Activated CD8-positive, alpha-beta memory T cell treated with anti-CD3 and anti-CD28 coated beads for 36 hours (primary cell): ENCODE measurements around the gene MATR3. TPM values are rescaled to one million over a fixed set of nuclear protein-coding genes. Genes with fewer than 3 reads are reported as not detected.
"Not testable (repeated sequence)": the region's sequence is repeated elsewhere in the genome, so short reads cannot be mapped to it uniquely, and the experiment has no call there.

Source experiments
- CTCF ChIA-PET: fragments of 350-600 bp; sonication (Branson Sonifier 250); formaldehyde crosslinking; loops from one replicate; lab custom pipeline; 2021; ENCODE audit warnings: antibody characterized with exemption; lab: Charles Lee
- POLR2A ChIA-PET: fragments of 350-600 bp; sonication (Branson Sonifier 250); formaldehyde crosslinking; loops from one replicate; lab custom pipeline; 2021; ENCODE audit warnings: antibody characterized with exemption; lab: Charles Lee
- total RNA-seq, 2 experiments: library from RNA; stranded (reverse); gene quantifications; one replicate each; pipeline ENCODE4 v1.2.3, GENCODE V29; 2021

MATR3 gene
- total RNA-seq, 2 experiments from 2014 or later, result 170 to 210 TPM

- CTCF ChIA-PET, result no interaction called here
- POLR2A ChIA-PET, result no interaction called here
Observed at GRCh38 chr5:139308797-139309196, 15.3 kb downstream of the MATR3 start.

- CTCF ChIA-PET, result interaction anchor here (0.7 kb wide), 2 partner anchors 18 to 864 kb away, joined by 3 to 4 read pairs; no protein-coding TSS in a partner anchor
- POLR2A ChIA-PET, result interaction anchor here (0.6 kb wide), 1 partner anchor 12 kb away, joined by 3 read pairs; no protein-coding TSS in a partner anchor
Observed at GRCh38 chr5:139310715-139311186, 17.2 kb downstream of the MATR3 start.

DNA sequence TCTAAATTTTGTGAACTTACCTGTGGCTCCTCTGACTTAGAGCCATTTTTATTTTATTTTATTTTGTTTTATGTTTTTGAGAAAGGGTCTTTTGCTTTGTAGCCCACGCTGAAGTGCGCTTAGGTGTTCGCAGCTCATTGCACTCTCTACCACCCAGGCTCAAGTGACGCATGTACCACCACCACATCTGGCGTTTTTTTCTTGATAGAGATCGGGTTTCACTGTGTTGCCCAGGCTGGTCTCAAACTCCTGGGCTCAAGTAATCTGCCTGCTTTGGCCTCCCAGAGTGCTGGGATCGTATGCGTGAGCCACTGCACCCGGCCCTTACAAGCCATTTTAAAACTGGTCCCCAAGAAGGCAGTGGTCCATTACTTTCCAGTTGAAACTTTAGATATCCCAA, 18.5 kb downstream of the MATR3 start:
- ChIA-PET CTCF (interaction anchor here (0.6 kb wide), 1 partner anchor 69 kb away, joined by 4 read pairs; no protein-coding TSS in a partner anchor), POLR2A (no interaction called here)

- POLR2A ChIA-PET, result no interaction called here
- CTCF ChIA-PET, result no interaction called here
Observed at GRCh38 chr5:139314276-139314675, 20.7 kb downstream of the MATR3 start.

GRCh38 chr5:139315056-139315615, 21.6 kb downstream of the MATR3 start:
- POLR2A ChIA-PET, result no interaction called here
- CTCF ChIA-PET, result no interaction called here

DNA sequence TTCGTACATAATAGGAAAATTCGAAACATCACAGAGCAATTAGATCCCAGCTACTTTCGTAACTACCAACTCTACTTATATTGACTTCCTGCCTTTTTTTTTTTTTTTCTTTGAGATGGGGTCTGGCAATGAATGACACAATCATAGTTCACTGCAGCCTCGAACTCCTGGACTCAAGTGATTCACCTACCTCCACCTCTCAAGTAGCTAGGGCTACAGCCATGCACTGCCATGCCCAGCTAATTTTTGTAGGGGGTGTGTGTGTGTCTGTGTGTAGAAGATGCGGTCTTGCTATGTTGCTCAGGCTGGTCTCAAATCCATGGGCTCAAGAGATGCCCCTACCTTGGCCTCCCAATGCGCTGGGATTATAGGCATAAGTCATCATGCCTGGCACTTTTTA, 42.3 kb downstream of the MATR3 start:
- ChIA-PET POLR2A (interaction anchor here (0.7 to 1.4 kb wide), 3 partner anchors 55 to 1148 kb away, joined by 5 to 7 read pairs (median 6); no protein-coding TSS in a partner anchor), CTCF (interaction anchor here (0.8 kb wide), 1 partner anchor 56 kb away, joined by 3 read pairs; no protein-coding TSS in a partner anchor)

GRCh38 chr5:139340051-139340450, 46.5 kb downstream of the MATR3 start:
- POLR2A ChIA-PET, result interaction anchor here (1.3 kb wide), 1 partner anchor 46 kb away, joined by 3 read pairs; the partner anchor contains the start of gene MATR3
- CTCF ChIA-PET, result interaction anchor here (3.2 kb wide), 1 partner anchor 46 kb away, joined by 13 read pairs; the partner anchor contains the start of gene MATR3

- POLR2A ChIA-PET, result interaction anchor here (1.1 to 1.6 kb wide), 12 partner anchors 9 to 65 kb away, joined by 3 to 18 read pairs (median 4); partner anchors contain the start of gene MATR3
- CTCF ChIA-PET, result interaction anchor here (0.7 to 3.2 kb wide), 12 partner anchors 9 to 68 kb away, joined by 3 to 13 read pairs (median 3); partner anchors contain the start of genes MATR3 and MZB1
Observed at GRCh38 chr5:139341187-139341688, 47.7 kb downstream of the MATR3 start.

DNA sequence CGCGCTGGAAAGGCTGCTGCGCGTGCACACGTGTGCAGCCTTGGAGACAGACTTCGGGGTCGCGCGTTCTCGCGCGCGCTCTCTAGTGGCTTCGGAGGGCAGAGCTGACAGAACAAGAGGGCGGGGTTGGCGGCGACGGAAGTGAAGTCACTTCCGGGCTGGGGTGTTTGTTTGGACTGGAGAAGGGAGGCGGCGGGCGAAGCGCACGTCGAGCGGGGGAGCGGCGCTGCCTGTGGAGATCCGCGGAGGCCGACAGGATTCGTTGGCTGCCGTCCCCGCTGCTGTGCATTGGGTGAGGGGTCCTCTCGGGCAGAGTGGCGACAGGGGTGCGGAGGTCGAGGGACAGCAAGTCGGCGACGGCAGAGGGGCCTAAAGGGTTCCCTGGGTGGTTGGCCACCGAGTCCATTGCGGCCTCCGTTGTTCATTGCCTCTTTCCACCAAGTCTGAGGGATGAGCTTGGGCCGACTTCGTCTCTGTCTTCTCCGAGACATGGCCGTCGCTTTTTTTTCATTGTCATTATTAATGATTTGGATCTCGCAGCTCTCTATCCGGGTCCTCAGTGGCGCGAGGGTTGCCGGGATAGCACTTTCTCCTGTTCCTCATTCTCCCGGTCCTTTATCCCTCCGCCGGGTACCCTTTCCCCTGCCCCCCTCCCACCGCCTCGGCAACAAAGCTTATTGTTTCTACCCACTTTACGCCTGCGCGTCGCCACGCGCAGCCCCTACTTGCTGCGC, 48.3 kb downstream of the MATR3 start, which contains the start of gene PAIP2:
Gene PAIP2, plus strand, starts transcription at position 166 of the 734 bp plus-strand sequence. CDS start 21,931 bp downstream, outside the sequence.
- ChIA-PET CTCF (interaction anchor here (0.6 to 3.2 kb wide), 14 partner anchors 9 to 768 kb away, joined by 3 to 13 read pairs (median 3); partner anchors contain the start of genes MATR3, MZB1 and SIL1), POLR2A (interaction anchor here (0.5 to 1.6 kb wide), 32 partner anchors 9 to 1031 kb away, joined by 3 to 18 read pairs (median 4); partner anchors contain the start of genes ETF1, MATR3 and MZB1)

DNA sequence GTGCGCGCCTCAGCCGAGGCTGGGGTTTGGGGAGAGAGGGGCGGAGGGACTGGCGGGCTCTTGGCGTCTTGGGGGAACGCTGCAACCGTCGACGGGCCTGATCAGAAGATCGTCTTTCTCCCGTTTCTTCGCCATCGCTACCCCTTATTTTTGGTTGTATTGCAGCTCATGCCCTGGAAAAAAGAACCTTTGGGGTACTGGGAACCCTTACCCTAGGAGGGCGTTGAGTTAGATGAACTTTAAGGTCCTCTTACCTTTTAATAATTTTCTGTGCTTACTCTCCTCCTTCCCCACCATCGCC, 48.8 kb downstream of the MATR3 start:
- ChIA-PET POLR2A (interaction anchor here (0.5 to 1.6 kb wide), 28 partner anchors 8 to 1031 kb away, joined by 3 to 18 read pairs (median 4); partner anchors contain the start of genes ETF1, MATR3 and MZB1), CTCF (interaction anchor here (0.6 to 3.2 kb wide), 9 partner anchors 9 to 769 kb away, joined by 3 to 13 read pairs (median 3); partner anchors contain the start of genes MATR3 and MZB1)

- CTCF ChIA-PET, result no interaction called here
- POLR2A ChIA-PET, result no interaction called here
Observed at GRCh38 chr5:139343476-139343875, 49.9 kb downstream of the MATR3 start.

DNA sequence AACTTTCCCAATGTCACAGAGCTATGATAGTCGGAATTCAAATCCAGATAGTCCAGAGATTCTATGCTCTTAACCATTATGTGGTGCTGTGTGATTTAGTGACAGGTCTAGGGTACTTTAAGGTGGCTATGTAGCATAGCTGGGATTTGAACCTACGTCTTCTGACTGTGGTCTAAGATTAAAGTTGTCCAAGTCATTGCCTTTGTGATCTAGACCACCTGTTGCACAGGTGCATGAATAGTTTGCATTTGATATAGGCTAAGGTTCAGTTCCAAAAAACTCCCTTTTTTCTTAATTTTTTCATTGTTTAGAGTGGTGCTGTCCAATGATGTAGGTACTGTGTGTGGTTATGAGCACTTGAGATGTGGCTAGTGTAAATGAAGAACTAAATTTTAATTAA, 50.6 kb downstream of the MATR3 start:
- CTCF ChIA-PET, result no interaction called here

GRCh38 chr5:139345442-139345841, 51.9 kb downstream of the MATR3 start:
- POLR2A ChIA-PET, result not testable (repeated sequence)
- CTCF ChIA-PET, result interaction anchor here (1.2 kb wide), 1 partner anchor 47 kb away, joined by 3 read pairs; no protein-coding TSS in a partner anchor

More for the DNA sequence above, 50.6 kb downstream of the MATR3 start:
- POLR2A ChIA-PET, result no interaction called here

DNA sequence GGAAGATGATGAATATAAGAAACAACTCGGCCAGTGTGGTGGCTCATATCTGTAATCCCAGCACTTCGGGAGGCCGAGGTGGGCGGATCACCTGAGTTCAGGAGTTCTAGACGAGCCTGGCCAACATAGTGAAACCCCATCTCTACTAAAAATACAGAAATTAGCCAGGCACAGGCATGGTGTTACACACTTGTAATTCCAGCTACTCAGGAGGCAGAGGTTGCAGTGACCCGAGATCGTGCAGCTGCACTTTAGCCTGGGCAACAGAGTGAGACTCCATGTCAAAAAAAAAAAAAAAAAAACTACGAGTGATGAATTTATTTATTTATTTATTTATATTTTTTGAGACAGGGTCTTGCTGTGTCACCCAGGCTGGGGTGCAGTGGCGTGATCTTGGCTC, 54.3 kb downstream of the MATR3 start:
- CTCF ChIA-PET, result interaction anchor here (0.6 to 1.0 kb wide), 2 partner anchors 9 to 54 kb away, joined by 3 read pairs; no protein-coding TSS in a partner anchor
- POLR2A ChIA-PET, result not testable (repeated sequence)

DNA sequence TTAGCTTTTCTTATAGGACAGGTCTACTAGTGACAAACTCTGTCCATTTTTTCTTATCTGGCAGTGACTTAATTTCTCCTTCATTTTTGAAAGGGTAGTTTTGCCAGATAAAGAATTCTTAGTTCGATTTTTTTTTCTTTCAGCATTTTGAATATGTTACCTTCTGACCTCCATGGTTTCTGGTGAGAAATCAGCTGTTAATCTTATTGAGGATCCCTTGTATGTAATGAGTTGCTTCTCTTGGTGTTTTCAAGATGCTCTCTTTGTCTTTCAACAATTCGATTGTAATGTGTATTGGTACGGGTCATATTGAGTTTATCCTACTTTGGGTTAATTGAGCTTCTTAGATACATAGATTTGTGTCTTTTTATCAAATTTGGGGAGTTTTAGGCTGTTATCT, 60.6 kb downstream of the MATR3 start:
- POLR2A ChIA-PET, result no interaction called here
- CTCF ChIA-PET, result no interaction called here

GRCh38 chr5:139355900-139356299, 62.4 kb downstream of the MATR3 start:
- POLR2A ChIA-PET, CTCF ChIA-PET: not testable (repeated sequence)

- CTCF ChIA-PET, result interaction anchor here (0.7 kb wide), 1 partner anchor 22 kb away, joined by 3 read pairs; no protein-coding TSS in a partner anchor
Observed at GRCh38 chr5:139358064-139358463, 64.5 kb downstream of the MATR3 start.

DNA sequence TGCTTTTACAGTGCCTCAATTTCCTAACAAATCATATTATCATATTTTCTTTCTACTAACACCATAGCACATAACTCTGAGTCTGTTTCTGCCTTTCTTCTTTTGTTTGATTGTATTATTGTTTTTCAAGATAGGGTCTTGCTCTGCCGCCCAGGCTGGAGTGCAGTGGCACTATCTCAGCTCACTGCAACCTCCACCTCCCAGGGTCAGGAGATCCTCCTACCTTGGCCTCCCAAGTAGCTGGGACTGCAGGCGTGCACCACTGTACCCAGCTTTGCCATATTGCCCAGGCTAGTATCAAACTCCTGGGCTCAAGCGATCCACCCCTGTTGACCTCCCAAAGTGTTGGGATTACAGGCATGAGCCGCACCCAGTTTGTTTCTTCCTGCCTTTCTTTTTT, 66.8 kb downstream of the MATR3 start:
- ChIA-PET CTCF (no interaction called here), POLR2A (interaction anchor here (0.7 kb wide), 1 partner anchor 9 kb away, joined by 3 read pairs; no protein-coding TSS in a partner anchor)

More at GRCh38 chr5:139358064-139358463, 64.5 kb downstream of the MATR3 start:
- POLR2A ChIA-PET, result no interaction called here
